PC-3 (cell line): ENCODE data around the gene GCNT3.

Experiments
- EZH2 ChIP-seq: fragments of 300-600 bp; sonication (generic); IDR thresholded peaks from one replicate; pipeline ENCODE4 v1.6.1; 2017; ENCODE audit warnings: antibody characterized with exemption, mild to moderate bottlenecking, low read length; ENCODE audit not compliant: unreplicated experiment
- TF ChIP-seq, protein P1 (sequence below): fragments of 300-600 bp; sonication (generic); conservative IDR thresholded peaks from 2 replicates; pipeline ENCODE4 v1.5.1; 2017; ENCODE audit warnings: antibody characterized with exemption, low read depth, mild to moderate bottlenecking, low read length

- TF ChIP-seq, protein P1, sequence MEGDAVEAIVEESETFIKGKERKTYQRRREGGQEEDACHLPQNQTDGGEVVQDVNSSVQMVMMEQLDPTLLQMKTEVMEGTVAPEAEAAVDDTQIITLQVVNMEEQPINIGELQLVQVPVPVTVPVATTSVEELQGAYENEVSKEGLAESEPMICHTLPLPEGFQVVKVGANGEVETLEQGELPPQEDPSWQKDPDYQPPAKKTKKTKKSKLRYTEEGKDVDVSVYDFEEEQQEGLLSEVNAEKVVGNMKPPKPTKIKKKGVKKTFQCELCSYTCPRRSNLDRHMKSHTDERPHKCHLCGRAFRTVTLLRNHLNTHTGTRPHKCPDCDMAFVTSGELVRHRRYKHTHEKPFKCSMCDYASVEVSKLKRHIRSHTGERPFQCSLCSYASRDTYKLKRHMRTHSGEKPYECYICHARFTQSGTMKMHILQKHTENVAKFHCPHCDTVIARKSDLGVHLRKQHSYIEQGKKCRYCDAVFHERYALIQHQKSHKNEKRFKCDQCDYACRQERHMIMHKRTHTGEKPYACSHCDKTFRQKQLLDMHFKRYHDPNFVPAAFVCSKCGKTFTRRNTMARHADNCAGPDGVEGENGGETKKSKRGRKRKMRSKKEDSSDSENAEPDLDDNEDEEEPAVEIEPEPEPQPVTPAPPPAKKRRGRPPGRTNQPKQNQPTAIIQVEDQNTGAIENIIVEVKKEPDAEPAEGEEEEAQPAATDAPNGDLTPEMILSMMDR = no peak
- no peak for TF ChIP-seq EZH2
Observed at GRCh38 chr15:59598461-59598860, 13.1 kb upstream of the GCNT3 start.
